Heart left ventricle (tissue), 13 donors: ENCODE measurements around the gene UFC1.

Experiments used
- POLR2A ChIP-seq, 2 donors: fragments of 450-650 bp; IDR thresholded peaks; one replicate each; pipeline ENCODE4 v1.6.1; 2017; ENCODE audit warnings: antibody characterized with exemption in 2 of 2, mild to moderate bottlenecking in 2 of 2, moderate library complexity in 2 of 2
- TF ChIP-seq, protein P1 (sequence below), 12 donors: fragments of 200-600 bp; sonication (generic) in 4 of 12; IDR thresholded peaks; one replicate each; pipeline versions ENCODE4 v1.5.0 to v1.8.0; 2018 to 2022; ENCODE audit warnings: antibody characterized with exemption in 12 of 12, mild to moderate bottlenecking in 5 of 12
- donor health status: ischemic (EF 13 %, LVEDD 7.1; RV severe dilation, severe dysfunction).
- donor health status: DM: no; HTN: yes; CAD: no.
- donor health status: DM: no; HTN: no; CAD: no.
- donor health status: ischemic (EF 25% LVEDD 6.9; RV normal size, moderate dysfunction).
- donor health status: ischemic (EF 25% LVEDD 5.7; RV mildly dilated, moderate dysfunction).
- donor health status: ischemic (EF 35%, LVEDD 5.7; RV mildly dilated, moderate dysfunction).
- donor health status: nonischemic (EF 11% LVEDD 7.7; RV severe dilation, severe dysfunction).
- donor health status: DM: yes; HTN: yes; CAD: no.
- donor health status: PGD.
- donor health status: ischemic (EF 29% LVEDD 5.4; RV normal size, mild dysfunction).
- donor health status: nonischemic (EF 23%, LVEDD 6.1; RV moderate dilation, normal function).

DNA sequence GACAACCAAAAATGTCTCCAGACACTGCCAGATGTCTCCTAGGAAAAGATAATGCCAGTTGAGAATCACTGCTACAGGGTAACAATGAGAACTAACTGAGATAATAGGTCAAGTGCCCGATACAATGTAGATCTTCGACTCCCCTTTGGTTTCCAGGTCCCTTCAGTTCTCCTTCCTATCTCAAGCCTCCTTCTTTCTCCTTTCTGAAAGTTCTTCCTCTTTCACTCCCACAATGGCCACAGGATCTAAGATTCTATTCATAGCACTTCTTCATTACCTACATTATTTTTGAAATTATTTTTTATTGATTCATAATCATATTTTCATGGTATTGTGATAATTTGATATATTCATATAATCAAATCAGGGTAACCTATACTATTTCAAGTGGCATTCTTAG lies 42.3 kb upstream of the UFC1 start:
- TF ChIP-seq POLR2A (IDR thresholded peaks at IDR 0.05) = no peak
- TF ChIP-seq, protein P1, sequence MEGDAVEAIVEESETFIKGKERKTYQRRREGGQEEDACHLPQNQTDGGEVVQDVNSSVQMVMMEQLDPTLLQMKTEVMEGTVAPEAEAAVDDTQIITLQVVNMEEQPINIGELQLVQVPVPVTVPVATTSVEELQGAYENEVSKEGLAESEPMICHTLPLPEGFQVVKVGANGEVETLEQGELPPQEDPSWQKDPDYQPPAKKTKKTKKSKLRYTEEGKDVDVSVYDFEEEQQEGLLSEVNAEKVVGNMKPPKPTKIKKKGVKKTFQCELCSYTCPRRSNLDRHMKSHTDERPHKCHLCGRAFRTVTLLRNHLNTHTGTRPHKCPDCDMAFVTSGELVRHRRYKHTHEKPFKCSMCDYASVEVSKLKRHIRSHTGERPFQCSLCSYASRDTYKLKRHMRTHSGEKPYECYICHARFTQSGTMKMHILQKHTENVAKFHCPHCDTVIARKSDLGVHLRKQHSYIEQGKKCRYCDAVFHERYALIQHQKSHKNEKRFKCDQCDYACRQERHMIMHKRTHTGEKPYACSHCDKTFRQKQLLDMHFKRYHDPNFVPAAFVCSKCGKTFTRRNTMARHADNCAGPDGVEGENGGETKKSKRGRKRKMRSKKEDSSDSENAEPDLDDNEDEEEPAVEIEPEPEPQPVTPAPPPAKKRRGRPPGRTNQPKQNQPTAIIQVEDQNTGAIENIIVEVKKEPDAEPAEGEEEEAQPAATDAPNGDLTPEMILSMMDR (IDR thresholded peaks at IDR 0.05) = no peak
